ENCODE measurements around the gene DDTL.
A peak's percentile ranks its signal among the peaks of the same experiment; 100 is the strongest.

Gene DDTL

GRCh38 chr22:24001314-24001713 lies 34.6 kb downstream of the DDTL start:
- H3K4me1 ChIP-seq (ENCODE audit: insufficient read depth, insufficient read length) = peaks cover 6% of the 10 kb centered on the region
- H3K36me3 ChIP-seq (ENCODE audit: insufficient read depth, insufficient read length, low read length) = no peaks in the 10 kb centered on the region
- DNase-seq (ENCODE audit: low read depth, low spot score) = peak; percentile 5
- H3K27me3 ChIP-seq (ENCODE audit: insufficient read depth, insufficient read length) = no peaks in the 10 kb centered on the region
- H3K4me3 ChIP-seq (ENCODE audit: insufficient read length, low read depth) = no peak overlapping the region
- TF ChIP-seq ZNF274 (IDR thresholded peaks at IDR 0.05; ENCODE audit: low read depth, low read length) = no peak
- no peak for TF ChIP-seq SUZ12 (IDR thresholded peaks at IDR 0.05; ENCODE audit: extremely low read depth, insufficient read depth, insufficient read length)
- no peak for TF ChIP-seq YY1 (IDR thresholded peaks at IDR 0.05; ENCODE audit: insufficient read depth, insufficient read length)
- H3K9ac ChIP-seq (ENCODE audit: insufficient read length, low read depth) = no peak overlapping the region
- H3K9me3 ChIP-seq (ENCODE audit: insufficient read depth, low read length) = no peaks in the 10 kb centered on the region

- TF ChIP-seq SUZ12 (IDR thresholded peaks at IDR 0.05; ENCODE audit: extremely low read depth, insufficient read depth, insufficient read length) (no peak), YY1 (IDR thresholded peaks at IDR 0.05; ENCODE audit: insufficient read depth, insufficient read length) (no peak), ZNF274 (IDR thresholded peaks at IDR 0.05; ENCODE audit: low read depth, low read length) (no peak)
- Histone ChIP-seq H3K4me3 (ENCODE audit: insufficient read length, low read depth) (no peak overlapping the region), H3K9me3 (ENCODE audit: insufficient read depth, low read length) (no peaks in the 10 kb centered on the region), H3K36me3 (ENCODE audit: insufficient read depth, insufficient read length, low read length) (no peaks in the 10 kb centered on the region), H3K27me3 (ENCODE audit: insufficient read depth, insufficient read length) (no peaks in the 10 kb centered on the region), H3K9ac (ENCODE audit: insufficient read length, low read depth) (no peak overlapping the region), H3K4me1 (ENCODE audit: insufficient read depth, insufficient read length) (peaks cover 6% of the 10 kb centered on the region)
- DNase-seq (ENCODE audit: low read depth, low spot score) = no peak
Observed at GRCh38 chr22:24002272-24002671, 35.6 kb downstream of the DDTL start.

GRCh38 chr22:24002851-24003250 lies 36.2 kb downstream of the DDTL start:
- no peak for DNase-seq (ENCODE audit: low read depth, low spot score)
- H3K9ac ChIP-seq (ENCODE audit: insufficient read length, low read depth) = no peak overlapping the region
- H3K4me3 ChIP-seq (ENCODE audit: insufficient read length, low read depth) = no peak overlapping the region
- H3K36me3 ChIP-seq (ENCODE audit: insufficient read depth, insufficient read length, low read length) = no peaks in the 10 kb centered on the region
- H3K27me3 ChIP-seq (ENCODE audit: insufficient read depth, insufficient read length) = no peaks in the 10 kb centered on the region
- peaks cover 6% of the 10 kb centered on the region for H3K4me1 ChIP-seq (ENCODE audit: insufficient read depth, insufficient read length)
- TF ChIP-seq YY1 (IDR thresholded peaks at IDR 0.05; ENCODE audit: insufficient read depth, insufficient read length) (no peak), ZNF274 (IDR thresholded peaks at IDR 0.05; ENCODE audit: low read depth, low read length) (no peak), SUZ12 (IDR thresholded peaks at IDR 0.05; ENCODE audit: extremely low read depth, insufficient read depth, insufficient read length) (no peak)
- H3K9me3 ChIP-seq (ENCODE audit: insufficient read depth, low read length) = no peaks in the 10 kb centered on the region

GRCh38 chr22:24003887-24004286 lies 37.2 kb downstream of the DDTL start:
- Histone ChIP-seq H3K9me3 (ENCODE audit: insufficient read depth, low read length) (no peaks in the 10 kb centered on the region), H3K4me3 (ENCODE audit: insufficient read length, low read depth) (no peak overlapping the region), H3K9ac (ENCODE audit: insufficient read length, low read depth) (peak overlapping the region; percentile 12), H3K36me3 (ENCODE audit: insufficient read depth, insufficient read length, low read length) (no peaks in the 10 kb centered on the region), H3K4me1 (ENCODE audit: insufficient read depth, insufficient read length) (peaks cover 6% of the 10 kb centered on the region), H3K27me3 (ENCODE audit: insufficient read depth, insufficient read length) (no peaks in the 10 kb centered on the region)
- DNase-seq (ENCODE audit: low read depth, low spot score) = no peak
- TF ChIP-seq SUZ12 (IDR thresholded peaks at IDR 0.05; ENCODE audit: extremely low read depth, insufficient read depth, insufficient read length) (no peak), ZNF274 (IDR thresholded peaks at IDR 0.05; ENCODE audit: low read depth, low read length) (no peak), YY1 (IDR thresholded peaks at IDR 0.05; ENCODE audit: insufficient read depth, insufficient read length) (no peak)

- TF ChIP-seq YY1 (IDR thresholded peaks at IDR 0.05; ENCODE audit: insufficient read depth, insufficient read length) (no peak), SUZ12 (IDR thresholded peaks at IDR 0.05; ENCODE audit: extremely low read depth, insufficient read depth, insufficient read length) (no peak), ZNF274 (IDR thresholded peaks at IDR 0.05; ENCODE audit: low read depth, low read length) (no peak)
- H3K9ac ChIP-seq (ENCODE audit: insufficient read length, low read depth) = no peak within 1 kb of the TSS
Observed at GRCh38 chr22:24005201-24005600, 38.5 kb downstream of the DDTL start, which contains the start of gene GSTT4. TSS of gene GSTT4 (minus strand) at chr22:24005453. CDS start at chr22:24005356, 97 bp downstream.

GRCh38 chr22:24006207-24006913 lies 39.7 kb downstream of the DDTL start:
- Histone ChIP-seq H3K9me3 (ENCODE audit: insufficient read depth, low read length) (peaks cover 6% of the 10 kb centered on the region; the same call in 1 of the 2 replicates), H3K9ac (ENCODE audit: insufficient read length, low read depth) (no peak overlapping the region), H3K36me3 (ENCODE audit: insufficient read depth, insufficient read length, low read length) (no peaks in the 10 kb centered on the region), H3K4me1 (ENCODE audit: insufficient read depth, insufficient read length) (peaks cover 4% of the 10 kb centered on the region), H3K4me3 (ENCODE audit: insufficient read length, low read depth) (no peak overlapping the region), H3K27me3 (ENCODE audit: insufficient read depth, insufficient read length) (peaks cover 3% of the 10 kb centered on the region)
- no peak for DNase-seq (ENCODE audit: low read depth, low spot score)
- TF ChIP-seq YY1 (IDR thresholded peaks at IDR 0.05; ENCODE audit: insufficient read depth, insufficient read length) (no peak), ZNF274 (IDR thresholded peaks at IDR 0.05; ENCODE audit: low read depth, low read length) (no peak), SUZ12 (IDR thresholded peaks at IDR 0.05; ENCODE audit: extremely low read depth, insufficient read depth, insufficient read length) (no peak)

More at GRCh38 chr22:24005201-24005600, 38.5 kb downstream of the DDTL start, which contains the start of gene GSTT4:
- peaks cover 4% of the 10 kb centered on the region for H3K4me1 ChIP-seq (ENCODE audit: insufficient read depth, insufficient read length)
- peaks cover 3% of the 10 kb centered on the region for H3K27me3 ChIP-seq (ENCODE audit: insufficient read depth, insufficient read length)
- H3K9me3 ChIP-seq (ENCODE audit: insufficient read depth, low read length) = peaks cover 6% of the 10 kb centered on the region; the same call in 1 of the 2 replicates
- no peak within 1 kb of the TSS for H3K4me3 ChIP-seq (ENCODE audit: insufficient read length, low read depth)
- DNase-seq (ENCODE audit: low read depth, low spot score) = no peak
- H3K36me3 ChIP-seq (ENCODE audit: insufficient read depth, insufficient read length, low read length) = no peaks in the 10 kb centered on the region

- no peak overlapping the region for H3K4me3 ChIP-seq (ENCODE audit: insufficient read length, low read depth)
- no peak overlapping the region for H3K9ac ChIP-seq (ENCODE audit: insufficient read length, low read depth)
- TF ChIP-seq YY1 (IDR thresholded peaks at IDR 0.05; ENCODE audit: insufficient read depth, insufficient read length) (no peak), ZNF274 (IDR thresholded peaks at IDR 0.05; ENCODE audit: low read depth, low read length) (no peak), SUZ12 (IDR thresholded peaks at IDR 0.05; ENCODE audit: extremely low read depth, insufficient read depth, insufficient read length) (no peak)
- H3K36me3 ChIP-seq (ENCODE audit: insufficient read depth, insufficient read length, low read length) = no peaks in the 10 kb centered on the region
- no peak for DNase-seq (ENCODE audit: low read depth, low spot score)
- H3K9me3 ChIP-seq (ENCODE audit: insufficient read depth, low read length) = peaks cover 6% of the 10 kb centered on the region; the same call in 1 of the 2 replicates
- peaks cover 3% of the 10 kb centered on the region for H3K27me3 ChIP-seq (ENCODE audit: insufficient read depth, insufficient read length)
- peaks cover 4% of the 10 kb centered on the region for H3K4me1 ChIP-seq (ENCODE audit: insufficient read depth, insufficient read length)
Observed at GRCh38 chr22:24006914-24007214, 40.2 kb downstream of the DDTL start.
